Right ventricle myocardium inferior (tissue), 1 donor: ENCODE results near the gene MGST1. TPM values are rescaled to one million over a fixed set of nuclear protein-coding genes. Genes with fewer than 3 reads are reported as not detected.
A peak's percentile ranks its signal among the peaks of the same experiment; 100 is the strongest.

Source experiments
- ATAC-seq: fragments of 200-7000 bp; cut with Tn5 transposase; one replicate; pipeline ENCODE4 v1.9.1; 2020; ENCODE audit warnings: mild to moderate bottlenecking, moderate library complexity
- DNase-seq: peaks from one replicate; pipeline ENCODE4 v3.0.0; 2021; ENCODE audit errors: missing footprints
- intact Hi-C: fragments of 100-400 bp; cut with DNase I; formaldehyde crosslinking; loops from one replicate; pipeline ENCODE4 v1.11.0; 2022
- long read RNA-seq: library from polyadenylated mRNA; unstranded; transcript quantifications from one replicate; pipeline ENCODE4 v2.0.0, GENCODE V29; 2021
- total RNA-seq: library from RNA; stranded (reverse); fragmentation: NEBNext Ultra II Directional; extraction: Animal tissue kit (Norgen Biotek cat#: 25700); gene quantifications from one replicate; pipeline ENCODE4 v1.2.1, GENCODE V29; 2021
- donor health status: DM: no; HTN: yes; CAD: no; lungs with severe emphysema.

The MGST1 gene
- 60.1 TPM for total RNA-seq
- long read RNA-seq, transcript MGST1-205 (4 exons, 914 nt), result major isoform, 17 of 23 reads
- long read RNA-seq, partial matches to known transcripts, result 0 of 23 reads
- long read RNA-seq, other reads (novel, unspliced or antisense), result 2 of 23 reads

DNA sequence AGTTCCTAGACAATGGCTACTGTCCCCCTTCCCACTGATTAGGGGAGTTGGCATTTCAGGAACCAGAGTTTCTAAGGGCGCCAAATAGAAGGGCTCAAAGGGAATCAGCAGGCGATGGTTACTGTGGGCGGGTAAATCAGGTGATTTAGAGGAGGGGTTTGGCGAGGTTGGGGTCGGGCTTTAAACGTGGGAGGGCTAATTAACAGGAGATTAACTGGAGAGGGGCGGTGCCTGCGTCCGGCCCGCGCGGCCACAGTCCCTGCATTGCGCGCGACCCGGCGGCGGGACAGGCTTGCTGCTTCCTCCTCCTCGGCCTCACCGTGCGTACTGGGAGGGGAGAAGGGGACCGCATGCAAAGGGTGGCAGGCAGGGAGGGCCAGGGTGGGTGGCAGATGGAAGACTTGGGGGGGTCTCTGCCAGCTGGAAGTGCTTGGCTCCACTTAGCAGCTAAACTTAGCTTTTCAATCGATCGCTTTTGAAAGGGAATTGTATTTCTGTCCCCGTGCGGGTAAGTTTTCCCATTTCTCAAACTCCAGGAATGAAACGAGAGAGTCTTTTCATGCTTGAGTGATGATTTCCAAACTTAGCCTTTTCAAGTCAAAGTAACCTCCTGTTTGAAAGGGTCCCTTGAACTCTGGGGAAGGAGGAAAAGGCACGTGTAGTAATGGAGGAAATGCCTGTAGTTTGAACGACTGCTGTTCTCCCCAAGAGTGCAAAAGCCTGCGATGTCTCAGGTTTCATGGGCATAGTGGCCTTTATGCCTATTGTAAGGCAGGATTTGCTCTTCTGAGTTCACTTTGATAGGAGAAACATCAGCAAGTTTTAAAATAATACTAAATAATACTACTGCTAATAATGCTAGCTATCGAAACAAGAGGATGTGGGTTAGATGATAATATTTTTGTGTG, at the start of gene MGST1:
Gene MGST1 (plus strand): TSS at position 255 of the 908 bp plus-strand sequence. CDS start 6,608 bp downstream, outside the sequence.
- DNase-seq, result peak; percentile 91
- peak; percentile 92 for ATAC-seq
- intact Hi-C loops, result no loop called here

DNA sequence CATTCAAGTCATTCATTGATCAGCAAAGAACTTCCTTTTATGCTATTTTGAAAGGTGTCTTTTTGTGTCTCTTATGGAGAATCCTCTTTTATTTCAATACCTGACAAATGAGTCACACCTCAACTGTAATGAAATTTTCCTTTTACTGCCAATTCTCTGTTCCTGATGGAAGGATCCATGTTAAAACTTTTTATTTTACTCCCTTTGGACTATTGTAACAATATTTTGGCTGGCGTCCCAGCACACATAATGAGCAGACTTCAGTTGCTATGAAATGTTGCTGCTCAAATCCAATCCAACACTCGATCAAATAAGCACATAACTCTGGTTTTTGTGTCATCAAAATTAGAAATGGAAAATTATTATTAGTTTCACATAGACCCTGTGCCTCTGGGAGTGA, 48.0 kb upstream of the MGST1 start:
- peak; percentile 43 for ATAC-seq
- intact Hi-C loops, result no loop called here
- DNase-seq, result no peak

- peak; percentile 58 for ATAC-seq
- intact Hi-C loops, result no loop called here
These were observed 47.3 kb upstream of the MGST1 start for GRCh38 chr12:16300122-16300521.

DNA sequence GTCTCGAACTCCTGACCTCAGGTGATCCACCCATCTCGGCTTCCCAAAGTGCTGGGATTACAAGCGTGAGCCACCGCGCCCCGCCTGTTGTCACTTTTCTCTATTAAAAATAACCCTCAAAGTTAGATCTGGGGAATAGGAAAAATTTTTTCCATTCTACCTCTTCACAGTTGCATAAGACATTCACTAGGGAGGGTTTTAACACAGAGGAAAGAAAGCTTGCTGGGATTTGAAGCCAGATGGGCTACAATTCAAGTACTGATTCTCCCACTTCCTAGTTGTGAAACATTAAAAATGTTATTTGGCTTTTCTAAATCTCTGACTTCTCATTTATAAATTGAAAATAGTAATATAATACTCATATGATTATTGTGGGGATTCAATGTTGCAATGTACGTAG, 46.7 kb upstream of the MGST1 start:
- ATAC-seq (peak; percentile 90), DNase-seq (peak; percentile 46)
- intact Hi-C loops, result no loop called here

More at GRCh38 chr12:16300122-16300521, 47.3 kb upstream of the MGST1 start:
- no peak for DNase-seq

GRCh38 chr12:16303939-16304338, 43.5 kb upstream of the MGST1 start:
- DNase-seq (no peak), ATAC-seq (no peak)

DNA sequence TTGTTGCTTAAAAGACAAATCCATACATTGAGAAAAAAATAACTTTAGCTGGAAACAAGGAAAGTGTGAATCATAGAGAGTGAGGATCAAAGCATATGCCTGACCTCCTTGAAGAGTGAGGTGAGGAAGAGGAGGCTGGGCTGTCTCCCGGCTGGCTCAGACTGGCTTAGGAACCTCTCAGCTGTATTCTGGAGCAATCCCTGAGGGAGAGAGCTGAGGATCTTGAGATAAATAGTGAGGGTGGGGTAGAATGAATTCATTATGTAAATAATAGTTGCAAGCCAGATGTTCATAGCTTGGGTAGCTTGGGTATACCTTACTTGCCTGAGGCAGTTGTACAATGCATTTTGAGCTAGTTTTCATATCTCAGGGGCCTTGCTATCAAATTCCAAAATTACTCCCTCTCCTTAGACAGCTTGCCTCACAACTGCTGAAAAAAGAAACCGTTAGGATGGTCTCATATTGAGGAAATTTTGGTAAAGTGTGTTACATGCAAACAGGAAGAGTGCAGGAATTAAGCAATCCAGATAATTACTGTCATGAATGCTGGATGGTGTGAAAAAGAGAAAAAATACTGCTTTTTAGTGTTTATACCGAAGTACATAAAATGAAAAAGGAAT, 39.5 kb upstream of the MGST1 start:
- ATAC-seq, result peak; percentile 59
- intact Hi-C loops, result no loop called here
- DNase-seq, result no peak

More at GRCh38 chr12:16303939-16304338, 43.5 kb upstream of the MGST1 start:
- intact Hi-C loops, result no loop called here

- ATAC-seq, result no peak
- intact Hi-C loops, result no loop called here
- DNase-seq, result no peak
These were observed 36.5 kb upstream of the MGST1 start for GRCh38 chr12:16310934-16311333.

DNA sequence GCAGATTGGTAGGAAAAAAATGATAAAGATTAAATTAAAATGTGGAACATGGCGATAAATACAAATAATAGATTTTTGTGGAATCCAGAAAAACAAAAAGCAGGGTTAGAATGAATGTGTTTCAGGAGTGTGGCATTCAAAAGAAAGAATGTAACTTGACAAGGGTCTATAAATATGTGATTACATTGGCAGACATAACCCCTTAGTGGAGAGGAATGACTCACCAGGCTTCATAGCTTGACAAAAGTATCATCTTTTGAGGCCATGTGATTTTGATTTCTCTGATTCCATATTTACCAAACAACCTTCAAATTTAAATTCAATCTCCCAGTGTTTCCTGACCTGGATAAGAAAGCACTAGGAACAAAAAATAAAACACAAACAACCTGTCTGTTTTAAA, 24.4 kb upstream of the MGST1 start:
- no peak for ATAC-seq
- intact Hi-C loops, result no loop called here

GRCh38 chr12:16323638-16324037, 23.8 kb upstream of the MGST1 start:
- ATAC-seq (no peak), DNase-seq (no peak)
- intact Hi-C loops, result no loop called here

More for the DNA sequence above, 24.4 kb upstream of the MGST1 start:
- DNase-seq, result no peak

DNA sequence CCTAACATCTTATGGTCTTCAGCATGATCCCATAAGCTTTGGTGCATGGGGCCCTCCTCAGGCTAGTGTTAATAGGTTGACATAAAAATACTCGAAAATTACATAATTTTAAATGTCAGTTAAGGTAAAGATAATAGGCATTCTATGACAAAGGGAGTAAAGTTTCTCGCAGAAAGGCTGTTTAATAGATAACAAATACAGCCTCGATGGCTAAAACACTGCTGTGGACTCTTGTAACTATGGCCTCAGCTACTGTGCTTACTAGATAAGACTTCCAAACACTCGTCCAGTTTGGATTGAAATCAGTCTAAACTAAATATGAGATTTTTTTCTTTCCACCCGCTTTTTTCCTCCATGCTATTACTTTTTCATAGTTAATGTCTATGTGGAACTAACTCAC, 23.2 kb upstream of the MGST1 start:
- intact Hi-C loops, result no loop called here
- ATAC-seq (no peak), DNase-seq (no peak)

GRCh38 chr12:16324772-16325171, 22.7 kb upstream of the MGST1 start:
- peak; percentile 64 for DNase-seq
- no peak for ATAC-seq
- intact Hi-C loops, result no loop called here

DNA sequence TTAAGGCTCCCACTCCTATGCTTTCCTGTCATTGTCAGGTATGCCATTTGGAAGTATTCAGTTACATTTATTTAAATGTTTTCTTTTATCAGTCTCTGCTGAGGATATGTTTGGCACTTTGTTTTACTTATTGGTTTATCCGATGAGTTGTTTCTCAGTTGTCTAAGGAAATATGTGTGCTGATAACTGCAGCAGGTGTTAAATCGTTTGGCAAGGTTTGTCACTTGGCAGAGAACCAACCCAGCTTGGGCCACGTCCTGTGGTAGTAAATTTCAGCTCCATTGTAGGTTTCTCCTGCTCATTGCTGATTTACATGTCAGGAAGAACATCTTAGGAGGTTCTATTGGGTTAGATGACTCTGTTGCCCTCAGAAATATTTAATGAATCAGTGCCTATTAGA, 22.0 kb upstream of the MGST1 start:
- DNase-seq, result no peak
- intact Hi-C loops, result no loop called here

GRCh38 chr12:16327963-16328362, 19.5 kb upstream of the MGST1 start:
- intact Hi-C loops, result no loop called here
- ATAC-seq (no peak), DNase-seq (no peak)

More for the DNA sequence above, 22.0 kb upstream of the MGST1 start:
- ATAC-seq, result no peak

- no peak for DNase-seq
- no peak for ATAC-seq
- intact Hi-C loops, result no loop called here
These were observed 17.9 kb upstream of the MGST1 start for GRCh38 chr12:16329594-16329993.

GRCh38 chr12:16330560-16330959, 16.9 kb upstream of the MGST1 start:
- intact Hi-C loops, result no loop called here
- no peak for ATAC-seq
- DNase-seq, result no peak

- no peak for ATAC-seq
- no peak for DNase-seq
- intact Hi-C loops, result no loop called here
These were observed 15.4 kb upstream of the MGST1 start for GRCh38 chr12:16331998-16332397.

DNA sequence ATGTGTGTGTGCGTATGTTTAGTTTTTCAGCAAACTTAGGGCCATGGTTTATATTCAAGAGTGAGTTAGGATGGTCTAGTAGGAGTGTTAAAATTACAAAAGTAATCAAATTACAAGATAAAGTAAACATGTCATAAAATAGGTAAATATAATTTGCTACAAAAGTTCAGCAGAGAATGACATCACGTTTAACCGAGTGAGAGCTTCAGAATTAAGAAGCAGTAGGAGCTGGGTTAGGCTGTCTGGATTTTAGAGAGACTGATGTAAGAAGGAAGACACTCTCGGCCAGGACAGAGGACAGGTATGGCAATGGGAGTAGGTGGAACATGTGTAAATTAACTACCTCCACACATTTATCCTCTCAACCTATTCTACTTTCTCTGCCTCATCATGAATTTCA, 11.6 kb upstream of the MGST1 start:
- DNase-seq, result no peak
- no peak for ATAC-seq
- intact Hi-C loops, result no loop called here

DNA sequence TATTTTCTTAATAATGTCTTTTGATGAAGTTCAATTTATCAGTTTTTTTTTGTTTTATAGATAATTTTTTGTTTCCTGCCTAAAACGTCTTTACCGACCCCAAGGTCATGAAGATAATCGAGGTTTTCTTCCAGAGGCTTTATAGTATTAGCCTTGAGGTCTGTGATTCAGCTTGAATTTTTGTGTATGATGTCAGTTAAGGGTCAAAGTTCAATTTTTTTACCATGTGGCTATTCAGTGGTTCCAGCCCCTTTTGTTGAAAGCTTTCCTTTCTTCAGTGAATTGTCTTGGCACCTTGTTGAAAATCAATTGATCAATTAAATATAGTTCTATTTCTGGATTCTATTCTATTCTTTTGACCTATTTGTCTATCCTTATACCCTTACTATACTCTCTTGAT, 3.2 kb upstream of the MGST1 start:
- ATAC-seq, result no peak
- intact Hi-C loops, result no loop called here
- DNase-seq, result no peak

DNA sequence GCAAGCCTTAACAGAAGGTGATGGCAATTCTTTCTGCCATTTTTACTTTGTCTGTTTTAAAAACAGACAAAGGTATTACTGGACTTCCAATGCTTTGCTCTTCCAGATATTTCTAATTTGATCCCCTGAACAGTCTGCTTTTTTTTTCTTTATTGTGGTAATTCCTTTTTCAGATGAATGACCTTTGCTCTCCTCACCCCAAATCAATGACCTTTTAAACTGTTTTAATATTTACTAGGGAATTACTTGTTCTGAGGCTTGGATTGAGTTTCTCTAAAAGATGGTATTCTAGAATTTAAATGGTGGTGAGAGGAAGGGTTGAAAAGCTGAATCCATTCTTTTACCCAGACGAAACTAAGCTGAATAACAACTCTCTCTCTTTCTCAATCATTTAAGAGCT, 2.3 kb upstream of the MGST1 start:
- ATAC-seq, result no peak
- intact Hi-C loops, result no loop called here
- DNase-seq, result no peak

GRCh38 chr12:16346958-16347357, 487 bp upstream of the MGST1 start:
- intact Hi-C loops, result no loop called here
- DNase-seq, result peak; percentile 34
- peak; percentile 14 for ATAC-seq
